Duodenal mucosa (tissue), 2 donors: ENCODE measurements around the gene CNN2.

ENCODE experiments used
- H3K27ac ChIP-seq: one replicate; pipeline ENCODE4 v1.7.0; 2013; ENCODE audit warnings: low read depth, low read length
- H3K27me3 ChIP-seq, 2 donors: one replicate each; pipeline ENCODE4 v1.7.0; 2013; ENCODE audit warnings: low read length in 2 of 2, control low read depth in 1 of 2; ENCODE audit not compliant: insufficient read depth in 2 of 2, control insufficient read depth in 1 of 2
- H3K36me3 ChIP-seq, 2 donors: one replicate each; pipeline ENCODE4 v1.7.0; 2013; ENCODE audit warnings: low read length in 2 of 2, control low read depth in 1 of 2; ENCODE audit not compliant: insufficient read depth in 2 of 2, control insufficient read depth in 1 of 2
- H3K4me1 ChIP-seq, 2 donors: one replicate each; pipeline ENCODE4 v1.7.0; 2013; ENCODE audit warnings: low read length in 2 of 2, control low read depth in 1 of 2; ENCODE audit not compliant: insufficient read depth in 2 of 2, control insufficient read depth in 1 of 2
- H3K4me3 ChIP-seq, 2 donors: one replicate each; pipeline ENCODE4 v1.7.0; 2013; ENCODE audit warnings: low read length in 2 of 2, low read depth in 1 of 2
- H3K9ac ChIP-seq, 2 donors: one replicate each; pipeline ENCODE4 v1.7.0; 2013; ENCODE audit warnings: low read length in 2 of 2, low read depth in 1 of 2
- H3K9me3 ChIP-seq, 2 donors: one replicate each; pipeline ENCODE4 v1.7.0; 2013; ENCODE audit warnings: low read length in 2 of 2, control low read depth in 1 of 2; ENCODE audit not compliant: control insufficient read depth in 1 of 2

The CNN2 gene

DNA sequence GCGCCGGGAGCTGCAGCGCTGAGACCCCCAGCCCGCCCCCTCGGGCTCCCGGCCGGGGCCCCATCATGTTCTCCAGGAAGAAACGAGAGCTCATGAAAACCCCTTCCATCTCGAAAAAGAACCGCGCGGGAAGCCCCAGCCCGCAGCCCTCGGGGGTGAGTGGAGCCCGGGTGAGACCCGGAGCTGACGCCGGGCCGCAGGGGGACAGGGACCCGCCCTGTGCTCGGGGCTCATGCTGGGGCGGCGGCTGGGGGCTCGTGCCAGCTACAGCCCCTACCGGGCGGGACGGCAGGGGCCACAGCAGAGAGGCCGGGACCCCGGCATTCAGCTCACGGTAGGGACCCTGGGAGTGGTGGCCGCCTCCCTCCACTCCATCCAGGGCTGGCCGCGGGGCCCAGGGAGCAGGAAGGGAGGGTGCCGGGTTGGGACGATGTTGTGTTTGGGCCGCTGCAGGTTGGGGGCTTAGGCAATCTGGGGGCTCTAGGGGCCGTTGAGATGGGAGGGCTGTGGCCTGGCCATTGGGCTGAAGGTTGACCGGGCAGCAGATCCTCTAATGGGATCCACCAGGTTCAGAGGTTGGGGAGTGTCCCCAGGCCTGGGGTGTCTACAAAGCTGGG, 41.0 kb downstream of the CNN2 start:
- H3K4me3 ChIP-seq, result peak overlapping the region; percentile 53 to 60
- H3K27me3 ChIP-seq, result peaks cover 19 to 37% of the 10 kb centered on the region in 2 donors
- H3K27ac ChIP-seq, result peak overlapping the region; percentile 50
- peaks cover 14 to 30% of the 10 kb centered on the region in 2 donors for H3K4me1 ChIP-seq
- H3K9ac ChIP-seq, result peak overlapping the region; percentile 43
- H3K36me3 ChIP-seq, result peaks cover 0 to 2% of the 10 kb centered on the region in 2 donors
- no peaks in the 10 kb centered on the region for H3K9me3 ChIP-seq

DNA sequence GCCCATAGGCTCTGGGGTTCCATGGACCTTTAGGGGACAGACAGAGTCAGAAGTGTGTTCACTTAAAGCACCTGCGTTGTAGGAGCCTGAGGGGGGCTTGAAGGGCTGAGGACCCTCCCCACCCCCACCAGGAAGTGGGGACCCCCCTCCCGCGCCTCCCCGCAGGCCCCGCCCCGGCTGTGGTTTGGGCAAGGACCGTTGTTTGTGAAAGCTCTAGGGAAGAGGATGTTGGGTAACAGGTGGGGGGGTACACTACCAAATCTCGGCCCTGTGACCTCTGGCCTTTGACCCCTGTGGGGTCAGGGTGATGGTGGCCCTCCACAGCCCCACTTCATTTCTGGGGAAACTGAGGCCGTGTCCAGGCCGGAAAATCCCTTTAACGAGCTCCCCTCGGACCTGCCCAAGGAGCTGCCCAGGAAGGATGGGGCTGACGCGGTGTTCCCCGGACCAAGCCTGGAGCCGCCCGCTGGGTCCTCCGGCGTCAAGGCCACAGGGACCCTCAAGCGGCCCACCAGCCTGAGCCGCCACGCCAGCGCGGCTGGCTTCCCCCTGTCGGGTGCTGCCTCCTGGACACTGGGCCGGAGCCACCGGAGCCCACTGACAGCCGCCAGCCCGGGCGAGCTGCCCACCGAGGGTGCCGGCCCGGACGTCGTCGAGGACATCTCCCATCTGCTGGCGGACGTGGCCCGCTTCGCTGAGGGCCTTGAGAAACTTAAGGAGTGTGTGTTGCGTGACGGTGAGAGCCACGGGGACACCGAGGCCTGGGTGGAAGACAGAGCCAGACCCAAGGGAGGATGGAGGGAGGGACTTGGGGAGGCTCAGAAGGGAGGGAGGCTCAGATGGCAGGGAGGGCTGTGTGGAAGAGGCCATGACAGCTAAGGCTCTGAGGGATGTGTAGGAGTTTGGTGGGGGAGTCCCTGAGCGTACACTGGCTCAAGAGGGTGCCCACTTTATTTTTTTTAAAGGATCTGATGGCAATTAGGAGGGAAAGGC, 41.9 kb downstream of the CNN2 start:
- H3K9me3 ChIP-seq, result no peaks in the 10 kb centered on the region
- H3K9ac ChIP-seq, result peak overlapping the region; percentile 43
- H3K4me3 ChIP-seq, result peak overlapping the region; percentile 60 to 66
- peaks cover 0 to 5% of the 10 kb centered on the region in 2 donors for H3K36me3 ChIP-seq
- peaks cover 22 to 44% of the 10 kb centered on the region in 2 donors for H3K27me3 ChIP-seq
- peaks cover 14 to 30% of the 10 kb centered on the region in 2 donors for H3K4me1 ChIP-seq
- H3K27ac ChIP-seq, result peak overlapping the region; percentile 50

DNA sequence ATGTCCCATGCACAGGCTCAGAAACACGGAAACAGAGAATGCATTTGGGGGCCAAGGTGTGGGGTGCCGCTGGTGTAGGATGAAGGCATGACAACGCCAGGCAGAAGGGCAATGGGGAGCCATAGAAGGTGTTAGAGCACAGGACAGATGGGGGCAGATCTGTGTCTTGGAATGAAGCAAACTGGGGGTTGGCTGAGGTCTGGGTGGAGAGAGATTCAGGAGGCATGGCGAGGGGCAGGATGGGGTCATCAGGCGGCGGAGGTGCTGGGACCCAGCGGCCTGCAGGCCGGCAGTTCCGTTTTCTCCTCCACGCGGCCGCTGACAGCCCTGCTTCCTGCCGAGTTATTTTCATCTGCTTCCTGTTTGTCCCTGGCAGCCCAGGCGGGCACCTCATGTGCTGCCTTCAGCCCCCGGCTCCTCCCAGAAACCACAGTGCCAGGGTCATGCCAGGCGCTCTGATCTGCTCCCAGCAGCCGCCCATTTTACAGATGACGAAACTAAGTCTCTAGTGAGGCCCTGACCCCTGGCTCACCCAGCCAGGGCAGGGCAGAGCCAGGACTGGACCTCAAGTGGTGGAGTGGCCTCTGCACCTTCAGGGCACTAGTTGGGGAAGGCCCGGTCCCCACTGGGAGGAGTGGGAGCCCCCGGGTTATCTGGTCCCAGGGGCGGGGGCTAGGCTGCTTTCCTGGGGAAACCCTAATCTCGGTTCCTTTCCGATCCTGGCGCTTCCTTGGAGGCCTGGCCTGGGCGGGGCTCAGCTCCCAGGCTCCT, 42.8 kb downstream of the CNN2 start:
- Histone ChIP-seq H3K9ac (peak overlapping the region in 1 of 2 donors; percentile 38), H3K36me3 (peaks cover 0 to 5% of the 10 kb centered on the region in 2 donors), H3K9me3 (no peaks in the 10 kb centered on the region), H3K27me3 (peaks cover 22 to 44% of the 10 kb centered on the region in 2 donors), H3K4me3 (peak overlapping the region; percentile 60 to 66), H3K4me1 (peaks cover 14 to 35% of the 10 kb centered on the region in 2 donors), H3K27ac (no peak overlapping the region)

DNA sequence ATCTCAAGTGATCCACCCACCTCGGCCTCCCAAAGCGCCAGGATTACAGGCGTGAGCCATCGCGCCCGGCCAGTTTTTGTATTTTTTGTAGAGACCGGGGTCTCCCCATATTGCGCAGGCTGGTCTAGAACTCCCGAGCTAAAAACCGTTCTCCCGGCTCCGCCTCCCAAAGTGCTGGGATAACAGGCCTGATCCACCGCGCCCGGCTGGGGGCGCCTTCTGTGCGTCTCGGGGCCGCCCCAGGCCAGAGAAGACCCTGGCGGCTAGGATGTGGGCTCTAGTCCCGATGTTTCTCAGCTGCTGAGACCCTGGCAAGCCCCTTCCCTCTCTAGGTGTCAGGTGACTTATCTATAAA, 44.1 kb downstream of the CNN2 start:
- Histone ChIP-seq H3K27ac (no peak overlapping the region), H3K4me1 (peaks cover 13 to 35% of the 10 kb centered on the region in 2 donors), H3K36me3 (peaks cover 0 to 5% of the 10 kb centered on the region in 2 donors), H3K9me3 (no peaks in the 10 kb centered on the region), H3K4me3 (no peak overlapping the region), H3K27me3 (peaks cover 22 to 41% of the 10 kb centered on the region in 2 donors), H3K9ac (no peak overlapping the region)

DNA sequence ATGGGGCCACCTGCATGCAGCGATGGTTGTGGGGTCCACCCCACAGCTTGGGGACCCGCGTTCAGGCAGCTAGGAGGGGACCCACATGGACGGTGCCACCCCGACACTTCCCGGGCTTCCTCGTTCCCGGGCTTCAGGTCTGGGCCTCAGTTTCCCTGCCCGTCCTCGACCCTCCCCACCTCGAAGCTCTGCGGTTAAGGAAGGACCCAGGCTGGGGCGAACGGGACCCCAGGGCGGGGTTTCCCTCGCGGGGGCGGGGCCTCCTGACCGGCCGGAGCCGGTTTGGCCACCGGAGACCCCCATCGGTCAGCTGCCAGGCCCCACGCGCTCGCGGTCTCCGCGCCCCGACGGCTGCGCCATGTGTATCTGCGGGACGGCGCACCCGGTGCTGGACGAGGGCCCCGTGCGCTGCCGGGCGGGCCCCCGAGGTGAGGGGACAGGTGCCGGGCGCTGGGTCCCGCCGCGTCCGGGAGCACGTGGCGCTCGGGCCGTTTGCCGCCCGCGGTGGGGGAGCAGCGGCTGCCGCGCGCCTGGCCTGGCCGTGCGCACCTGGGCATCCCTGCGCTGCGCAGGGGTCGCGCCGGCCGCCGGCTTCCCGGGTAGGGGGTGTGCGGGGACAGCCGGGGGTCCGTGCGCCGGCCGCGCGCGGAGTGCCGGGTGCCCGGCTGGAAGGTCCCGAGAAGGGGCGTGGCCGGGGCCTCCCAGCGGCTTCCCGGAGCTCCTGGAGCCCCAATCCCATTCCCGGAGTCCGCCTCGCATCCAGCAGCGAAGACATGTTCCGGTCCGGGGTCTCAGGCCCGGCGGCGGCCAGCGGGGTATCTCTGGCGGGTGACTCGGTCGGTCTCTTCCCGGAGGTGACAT, 44.8 kb downstream of the CNN2 start:
- peaks cover 19 to 36% of the 10 kb centered on the region in 2 donors for H3K27me3 ChIP-seq
- H3K36me3 ChIP-seq, result peaks cover 0 to 5% of the 10 kb centered on the region in 2 donors
- H3K9me3 ChIP-seq, result no peaks in the 10 kb centered on the region
- H3K4me1 ChIP-seq, result peaks cover 18 to 37% of the 10 kb centered on the region in 2 donors
- H3K4me3 ChIP-seq, result no peak overlapping the region
- no peak overlapping the region for H3K9ac ChIP-seq
- H3K27ac ChIP-seq, result no peak overlapping the region

DNA sequence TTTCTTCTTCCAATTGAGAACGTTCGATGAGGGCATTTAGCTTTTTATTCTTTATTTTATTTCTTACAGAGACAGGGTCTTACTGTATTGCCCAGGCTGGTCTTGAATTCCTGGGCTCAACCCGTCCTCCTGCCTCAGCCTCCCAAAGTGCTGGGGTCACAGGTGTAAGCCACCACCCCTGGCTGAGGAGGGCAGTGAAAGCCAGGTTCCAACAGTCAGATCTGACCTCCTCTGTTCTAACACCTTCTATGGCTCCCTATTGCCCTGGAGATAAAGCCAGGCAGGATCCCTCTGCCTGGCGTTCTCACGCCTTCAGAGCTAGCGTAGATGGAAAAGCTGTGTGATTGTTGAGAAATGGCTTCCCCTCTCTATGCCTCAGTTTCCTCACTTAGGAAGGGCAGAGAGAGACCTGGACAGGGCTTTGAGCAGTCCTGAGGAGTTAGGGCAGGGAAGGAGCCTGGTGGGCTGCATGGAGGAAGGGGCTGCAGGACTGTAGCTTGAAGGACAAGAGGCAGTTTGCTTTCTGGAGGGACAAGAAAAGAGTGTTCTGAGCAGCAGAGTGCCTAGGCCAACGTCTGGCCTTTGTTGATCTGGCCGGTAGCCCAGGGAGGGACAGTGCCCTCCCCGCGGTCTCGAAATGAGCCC, 46.1 kb downstream of the CNN2 start:
- Histone ChIP-seq H3K4me3 (no peak overlapping the region), H3K27me3 (peaks cover 10 to 29% of the 10 kb centered on the region in 2 donors), H3K9me3 (no peaks in the 10 kb centered on the region), H3K4me1 (peaks cover 22 to 36% of the 10 kb centered on the region in 2 donors), H3K9ac (no peak overlapping the region), H3K27ac (no peak overlapping the region), H3K36me3 (peaks cover 0 to 5% of the 10 kb centered on the region in 2 donors)

DNA sequence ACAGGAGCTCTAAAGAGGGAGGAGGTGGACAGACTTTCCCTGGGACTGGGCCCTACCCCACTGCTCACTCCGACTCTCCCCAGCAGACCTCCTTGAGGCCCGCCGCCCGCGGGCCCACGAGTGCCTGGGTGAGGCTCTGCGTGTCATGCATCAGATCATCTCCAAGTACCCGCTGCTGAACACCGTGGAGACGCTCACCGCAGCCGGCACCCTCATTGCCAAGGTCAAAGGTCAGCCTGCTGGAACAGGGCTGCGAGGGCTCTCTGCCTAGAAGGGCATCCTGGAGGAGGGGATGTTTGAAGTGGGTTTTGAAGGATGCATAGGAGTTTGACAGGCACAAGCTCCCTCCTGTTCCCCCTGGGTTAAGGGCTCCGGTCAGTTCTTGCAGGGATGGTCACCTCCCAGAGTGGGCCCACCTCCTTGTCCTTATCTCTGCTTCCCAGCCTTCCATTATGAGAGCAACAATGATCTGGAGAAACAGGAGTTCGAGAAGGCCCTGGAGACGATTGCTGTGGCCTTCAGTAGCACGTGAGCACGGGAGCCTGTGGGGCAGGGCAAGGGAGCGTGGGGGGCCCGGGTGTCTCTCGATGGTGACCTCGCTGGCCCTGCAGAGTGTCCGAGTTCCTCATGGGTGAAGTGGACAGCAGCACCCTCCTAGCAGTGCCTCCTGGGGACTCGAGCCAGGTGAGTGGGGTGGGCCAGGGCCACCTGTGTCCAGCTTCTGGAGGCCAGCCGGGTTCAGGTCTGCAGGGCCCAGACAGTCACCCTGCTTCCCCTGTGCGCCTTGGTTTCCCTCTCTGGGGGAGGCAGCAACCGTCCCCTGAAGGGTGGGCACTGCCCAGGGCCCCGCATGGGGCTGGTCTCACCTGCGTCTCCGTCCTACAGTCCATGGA, 46.9 kb downstream of the CNN2 start:
- Histone ChIP-seq H3K27me3 (peaks cover 10 to 26% of the 10 kb centered on the region in 2 donors), H3K36me3 (peaks cover 0 to 5% of the 10 kb centered on the region in 2 donors), H3K4me3 (no peak overlapping the region), H3K4me1 (peaks cover 26 to 40% of the 10 kb centered on the region in 2 donors), H3K27ac (no peak overlapping the region), H3K9ac (no peak overlapping the region), H3K9me3 (no peaks in the 10 kb centered on the region)

DNA sequence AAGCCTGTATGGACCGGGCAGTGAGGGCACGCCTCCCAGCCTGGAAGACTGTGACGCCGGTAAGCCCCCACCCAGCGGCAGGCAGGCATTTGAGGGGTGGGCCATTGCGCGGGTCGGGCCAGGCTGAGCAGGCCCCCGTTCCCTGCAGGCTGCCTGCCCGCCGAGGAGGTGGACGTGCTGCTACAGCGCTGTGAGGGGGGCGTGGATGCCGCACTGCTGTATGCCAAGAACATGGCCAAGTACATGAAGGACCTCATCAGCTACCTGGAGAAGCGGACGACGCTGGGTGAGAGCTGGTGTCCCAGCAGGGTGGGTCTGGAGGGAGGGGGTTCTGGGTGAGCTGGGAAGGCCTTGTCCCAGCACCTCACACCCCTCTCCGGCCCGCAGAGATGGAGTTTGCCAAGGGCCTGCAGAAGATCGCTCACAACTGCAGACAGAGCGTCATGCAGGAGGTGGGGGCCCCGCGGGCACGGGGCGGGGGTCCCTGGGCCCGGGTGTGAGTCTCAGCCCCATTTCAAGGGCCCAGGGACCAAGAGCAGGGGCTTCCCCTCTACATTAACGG, 47.6 kb downstream of the CNN2 start:
- Histone ChIP-seq H3K27ac (no peak overlapping the region), H3K9me3 (no peaks in the 10 kb centered on the region), H3K27me3 (peaks cover 10 to 19% of the 10 kb centered on the region in 2 donors), H3K9ac (no peak overlapping the region), H3K36me3 (peaks cover 0 to 5% of the 10 kb centered on the region in 2 donors), H3K4me3 (peak overlapping the region in 1 of 2 donors; percentile 29), H3K4me1 (peaks cover 23 to 36% of the 10 kb centered on the region in 2 donors)
